T-cell (primary cell): ENCODE data around the gene PFKP. TPM values are rescaled to one million over a fixed set of nuclear protein-coding genes. Genes with fewer than 3 reads are reported as not detected.

Experiments
- ATAC-seq, 4 experiments: fragments of 200-7000 bp in 3 of 4; fragments of 150-1000 bp in 1 of 4; cut with Tn5 transposase; replicated peaks in 1 of 4; 1 replicate in 3 of 4; 2 replicates in 1 of 4; pipeline ENCODE4 v1.10.0; 2021; ENCODE audit warnings: moderate library complexity in 3 of 4, mild to moderate bottlenecking in 2 of 4, moderate number of reproducible peaks in 1 of 4
- CTCF ChIA-PET, 2 donors: fragments of 300-600 bp; sonication (Branson Sonifier 250); formaldehyde crosslinking; loops; one replicate each; lab custom pipeline; 2022; ENCODE audit warnings: antibody characterized with exemption in 2 of 2; lab: Charles Lee
- POLR2A ChIA-PET, 2 donors: fragments of 300-600 bp; sonication (Branson Sonifier 250); formaldehyde crosslinking; loops; one replicate each; lab custom pipeline; 2022; ENCODE audit warnings: antibody characterized with exemption in 2 of 2; lab: Charles Lee
- DNase-seq, 35 experiments: peaks; one replicate each; pipeline versions ENCODE4 v3.0.0 to v3.0.0-alpha.2; 2013 to 2023
- H3K27ac ChIP-seq: one replicate; pipeline ENCODE4 v1.5.1; 2013; ENCODE audit warnings: low read length
- H3K27me3 ChIP-seq, 2 experiments: replicated peaks in 1 of 2; 1 replicate in 1 of 2; 2 replicates in 1 of 2; pipeline versions ENCODE4 v1.6.1 to v1.7.0; 2013; ENCODE audit warnings: low read length in 1 of 2, mixed read lengths in 1 of 2; ENCODE audit not compliant: control insufficient read depth in 2 of 2, insufficient read depth in 2 of 2; ENCODE audit errors: extremely low read depth in 1 of 2
- H3K36me3 ChIP-seq, 2 donors: 1 replicate in 1 of 2; 2 replicates in 1 of 2; pipeline versions ENCODE4 v1.6.1 to v1.7.0; 2013; ENCODE audit warnings: low read length in 1 of 2; ENCODE audit not compliant: control insufficient read depth in 2 of 2, insufficient read depth in 1 of 2; ENCODE audit errors: extremely low read depth in 1 of 2
- H3K4me1 ChIP-seq, 2 experiments: 1 replicate in 1 of 2; 2 replicates in 1 of 2; pipeline versions ENCODE4 v1.6.1 to v1.7.0; 2013; ENCODE audit warnings: low read length in 2 of 2, mixed read lengths in 1 of 2; ENCODE audit not compliant: insufficient read depth in 2 of 2, control insufficient read depth in 1 of 2; ENCODE audit errors: extremely low read depth in 1 of 2
- H3K4me3 ChIP-seq, 2 donors: 1 replicate in 1 of 2; 2 replicates in 1 of 2; pipeline versions ENCODE4 v1.5.1 to v1.7.0; 2013; ENCODE audit warnings: mild to moderate bottlenecking in 2 of 2, low read length in 1 of 2, moderate library complexity in 1 of 2; ENCODE audit not compliant: control insufficient read depth in 1 of 2; ENCODE audit errors: extremely low read depth in 1 of 2
- H3K9me3 ChIP-seq: 2 replicates; pipeline ENCODE4 v1.7.0; 2013
- H3K27ac Mint-ChIP-seq, 2 donors: one replicate each; pipeline ENCODE4 v1.8.0; 2020 to 2021; ENCODE audit warnings: mild to moderate bottlenecking in 2 of 2, mixed read lengths in 2 of 2
- H3K27me3 Mint-ChIP-seq, 2 donors: one replicate each; pipeline ENCODE4 v1.8.0; 2021 to 2022; ENCODE audit warnings: mixed read lengths in 2 of 2
- H3K36me3 Mint-ChIP-seq: one replicate; pipeline ENCODE4 v1.8.0; 2021; ENCODE audit warnings: mixed read lengths
- H3K4me1 Mint-ChIP-seq, 3 donors: one replicate each; pipeline ENCODE4 v1.8.0; 2020 to 2022; ENCODE audit warnings: mixed read lengths in 3 of 3, mild to moderate bottlenecking in 1 of 3
- H3K4me3 Mint-ChIP-seq, 3 donors: one replicate each; pipeline ENCODE4 v1.8.0; 2020 to 2022; ENCODE audit warnings: mild to moderate bottlenecking in 3 of 3, mixed read lengths in 3 of 3, moderate library complexity in 3 of 3
- H3K9me3 Mint-ChIP-seq, 3 donors: one replicate each; pipeline ENCODE4 v1.8.0; 2020 to 2022; ENCODE audit warnings: mixed read lengths in 3 of 3
- WGBS: methylation state at CpG from one replicate; pipeline ENCODE4 v1.1.5; 2013; ENCODE audit warnings: missing lambda C conversion rate; ENCODE audit not compliant: insufficient coverage; 5-methylcytosine and 5-hydroxymethylcytosine counted together
- total RNA-seq, 35 experiments: library from RNA in 6 of 35; stranded (reverse) in 6 of 35; fragments of 120-200 nt in 1 of 35; gene quantifications; one replicate each; pipeline versions ENCODE4 v1.2.1 to v1.2.4 and lab custom pipeline; 2013 to 2026

The PFKP gene
- total RNA-seq, 5 donors from 2014 or later (not counting 1 experiment from before 2014, with no cell fraction given): 60.7 to 84.3 (median 70.2) TPM

DNA sequence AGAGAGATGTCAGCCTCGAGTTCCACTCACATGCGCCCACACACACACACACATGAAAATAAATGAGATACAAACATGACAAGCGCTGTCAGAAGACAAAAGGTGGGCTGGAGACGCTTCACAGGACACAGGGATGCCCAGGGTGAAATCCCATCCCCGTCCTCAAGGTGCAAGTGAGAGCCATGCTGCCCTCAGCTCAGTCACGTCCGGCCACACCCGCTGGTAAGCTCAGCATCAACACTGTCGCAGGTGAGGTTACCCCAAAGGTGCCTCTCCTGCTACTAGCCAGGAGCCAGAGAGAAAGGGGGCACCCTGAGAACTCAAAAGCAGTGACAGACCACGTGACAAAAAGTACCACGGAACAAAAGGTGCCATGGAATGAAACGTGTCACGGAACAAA, 83.0 kb downstream of the PFKP start:
- POLR2A ChIA-PET: no interaction called here
- Mint-ChIP-seq H3K27me3 (no peaks in the 10 kb centered on the region), H3K9me3 (no peaks in the 10 kb centered on the region), H3K4me1 (no peaks in the 10 kb centered on the region), H3K4me3 (no peak overlapping the region), H3K36me3 (peaks cover 79% of the 10 kb centered on the region), H3K27ac (no peak overlapping the region)
- Histone ChIP-seq H3K4me1 (no peaks in the 10 kb centered on the region), H3K9me3 (no peaks in the 10 kb centered on the region), H3K27me3 (no peaks in the 10 kb centered on the region), H3K36me3 (peaks cover 20 to 93% of the 10 kb centered on the region in 2 donors), H3K4me3 (no peak overlapping the region), H3K27ac (no peak overlapping the region)
- no peak for ATAC-seq
- CTCF ChIA-PET: no interaction called here
- DNase-seq: no peak
- WGBS: 83% methylated on average over 13 of the region's 13 CpGs

DNA sequence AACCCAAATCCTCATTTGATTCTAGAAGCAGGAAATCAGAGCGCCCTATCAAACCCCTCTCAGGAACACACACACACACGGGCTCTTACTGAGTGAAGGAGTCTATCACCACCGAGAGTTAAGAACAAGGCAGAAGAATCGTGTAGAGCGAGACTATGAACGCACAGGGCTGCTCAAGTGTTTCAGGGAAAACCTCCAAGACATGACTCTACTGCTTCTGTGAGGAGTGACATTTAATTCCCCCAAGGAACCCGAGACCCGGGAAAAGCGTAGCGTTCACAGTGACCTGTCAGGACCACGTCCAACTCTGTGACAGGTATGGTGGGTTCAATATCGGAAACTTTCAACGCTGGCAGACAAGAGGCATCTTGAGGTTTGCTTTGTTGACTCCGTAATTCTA, 83.6 kb downstream of the PFKP start:
- ChIA-PET POLR2A (interaction anchor here in 1 of 2 donors (0.6 kb wide), 1 partner anchor 23 kb away, joined by 4 read pairs; no protein-coding TSS in a partner anchor), CTCF (no interaction called here)
- WGBS: 98% methylated on average over 9 of the region's 14 CpGs
- H3K27me3 Mint-ChIP-seq: no peaks in the 10 kb centered on the region
- no peaks in the 10 kb centered on the region for H3K9me3 Mint-ChIP-seq
- no peak for DNase-seq
- no peak overlapping the region for H3K27ac Mint-ChIP-seq
- Histone ChIP-seq H3K4me1 (no peaks in the 10 kb centered on the region), H3K4me3 (no peak overlapping the region), H3K27me3 (no peaks in the 10 kb centered on the region), H3K9me3 (no peaks in the 10 kb centered on the region), H3K27ac (no peak overlapping the region), H3K36me3 (peaks cover 19 to 92% of the 10 kb centered on the region in 2 donors)
- no peak overlapping the region for H3K4me3 Mint-ChIP-seq
- H3K4me1 Mint-ChIP-seq: no peaks in the 10 kb centered on the region
- peaks cover 78% of the 10 kb centered on the region for H3K36me3 Mint-ChIP-seq
- ATAC-seq: no peak

- Histone ChIP-seq H3K9me3 (no peaks in the 10 kb centered on the region), H3K36me3 (peaks cover 19 to 90% of the 10 kb centered on the region in 2 donors), H3K27me3 (no peaks in the 10 kb centered on the region), H3K27ac (no peak overlapping the region), H3K4me3 (no peak overlapping the region), H3K4me1 (no peaks in the 10 kb centered on the region)
- CTCF ChIA-PET: no interaction called here
- no peak overlapping the region for H3K27ac Mint-ChIP-seq
- POLR2A ChIA-PET: no interaction called here
- 96% methylated on average over 12 of the region's 13 CpGs for WGBS
- DNase-seq (no peak), ATAC-seq (no peak)
- H3K4me3 Mint-ChIP-seq: no peak overlapping the region
- H3K36me3 Mint-ChIP-seq: peaks cover 77% of the 10 kb centered on the region
- no peaks in the 10 kb centered on the region for H3K9me3 Mint-ChIP-seq
- no peaks in the 10 kb centered on the region for H3K27me3 Mint-ChIP-seq
- no peaks in the 10 kb centered on the region for H3K4me1 Mint-ChIP-seq
Observed at GRCh38 chr10:3151889-3152565, 84.7 kb downstream of the PFKP start.

- POLR2A ChIA-PET: no interaction called here
- Histone ChIP-seq H3K27ac (no peak overlapping the region), H3K4me3 (no peak overlapping the region), H3K27me3 (no peaks in the 10 kb centered on the region), H3K9me3 (no peaks in the 10 kb centered on the region), H3K36me3 (peaks cover 15 to 89% of the 10 kb centered on the region in 2 donors), H3K4me1 (no peaks in the 10 kb centered on the region)
- WGBS: 87% methylated on average over 9 of the region's 9 CpGs
- DNase-seq: no peak
- no peak overlapping the region for H3K27ac Mint-ChIP-seq
- H3K36me3 Mint-ChIP-seq: peaks cover 75% of the 10 kb centered on the region
- H3K27me3 Mint-ChIP-seq: no peaks in the 10 kb centered on the region
- no peaks in the 10 kb centered on the region for H3K9me3 Mint-ChIP-seq
- CTCF ChIA-PET: no interaction called here
- H3K4me1 Mint-ChIP-seq: no peaks in the 10 kb centered on the region
- ATAC-seq: no peak
- no peak overlapping the region for H3K4me3 Mint-ChIP-seq
Observed at GRCh38 chr10:3152566-3152935, 85.2 kb downstream of the PFKP start.

GRCh38 chr10:3154666-3155065, 87.3 kb downstream of the PFKP start:
- H3K27ac Mint-ChIP-seq: no peak overlapping the region
- CTCF ChIA-PET: no interaction called here

GRCh38 chr10:3159152-3159551, 91.8 kb downstream of the PFKP start:
- Mint-ChIP-seq H3K27ac (no peak overlapping the region), H3K4me3 (no peak overlapping the region), H3K9me3 (no peaks in the 10 kb centered on the region), H3K27me3 (no peaks in the 10 kb centered on the region), H3K36me3 (peaks cover 69% of the 10 kb centered on the region), H3K4me1 (no peaks in the 10 kb centered on the region)
- Histone ChIP-seq H3K4me3 (no peak overlapping the region), H3K9me3 (no peaks in the 10 kb centered on the region), H3K27me3 (no peaks in the 10 kb centered on the region), H3K27ac (no peak overlapping the region), H3K4me1 (no peaks in the 10 kb centered on the region), H3K36me3 (peaks cover 0 to 88% of the 10 kb centered on the region in 2 donors)
- ChIA-PET CTCF (no interaction called here), POLR2A (no interaction called here)
- 96% methylated on average over 5 of the region's 10 CpGs for WGBS
- ATAC-seq: no peak
- no peak for DNase-seq

More at GRCh38 chr10:3154666-3155065, 87.3 kb downstream of the PFKP start:
- Mint-ChIP-seq H3K4me1 (no peaks in the 10 kb centered on the region), H3K4me3 (no peak overlapping the region), H3K9me3 (no peaks in the 10 kb centered on the region), H3K27me3 (no peaks in the 10 kb centered on the region), H3K36me3 (peaks cover 76% of the 10 kb centered on the region)
- ATAC-seq: no peak
- no peak for DNase-seq
- 97% methylated on average over 8 of the region's 10 CpGs for WGBS
- Histone ChIP-seq H3K9me3 (no peaks in the 10 kb centered on the region), H3K36me3 (peaks cover 11 to 89% of the 10 kb centered on the region in 2 donors), H3K27me3 (no peaks in the 10 kb centered on the region), H3K4me1 (no peaks in the 10 kb centered on the region), H3K4me3 (no peak overlapping the region), H3K27ac (no peak overlapping the region)
- POLR2A ChIA-PET: no interaction called here
